Activated gamma-delta T cell treated with anti-CD3 and anti-CD28 coated beads, Interleukin-2, amount 50 U/mL, for 16 hours (primary cell): ENCODE data around the gene EPHA8.

Experiments used
- DNase-seq: peaks from one replicate; pipeline ENCODE4 v3.0.0-alpha.2; 2020; ENCODE audit warnings: low read depth

EPHA8 gene

GRCh38 chr1:22592919-22593790 lies 29.9 kb downstream of the EPHA8 start:
- DNase-seq, result no peak

DNA sequence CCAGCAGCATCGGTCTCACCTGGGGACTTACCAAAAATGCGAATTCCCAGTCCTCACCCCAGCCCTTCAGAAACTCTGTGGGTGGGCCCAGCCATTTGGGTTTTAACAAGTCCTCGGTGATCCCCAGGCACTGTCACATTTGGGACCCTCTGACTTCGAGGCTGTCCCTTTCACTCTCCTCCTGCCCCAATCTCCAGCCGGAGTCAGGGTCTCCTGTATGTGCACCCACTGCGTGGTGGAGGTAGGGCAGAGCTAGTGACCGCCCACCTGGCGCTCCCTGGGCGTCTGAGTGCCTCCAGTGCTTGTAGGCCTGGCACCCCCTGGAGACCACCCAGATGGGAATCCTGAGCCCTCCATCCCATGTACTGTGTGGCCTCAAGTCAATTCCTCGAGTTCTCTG lies 31.1 kb downstream of the EPHA8 start:
- no peak for DNase-seq

DNA sequence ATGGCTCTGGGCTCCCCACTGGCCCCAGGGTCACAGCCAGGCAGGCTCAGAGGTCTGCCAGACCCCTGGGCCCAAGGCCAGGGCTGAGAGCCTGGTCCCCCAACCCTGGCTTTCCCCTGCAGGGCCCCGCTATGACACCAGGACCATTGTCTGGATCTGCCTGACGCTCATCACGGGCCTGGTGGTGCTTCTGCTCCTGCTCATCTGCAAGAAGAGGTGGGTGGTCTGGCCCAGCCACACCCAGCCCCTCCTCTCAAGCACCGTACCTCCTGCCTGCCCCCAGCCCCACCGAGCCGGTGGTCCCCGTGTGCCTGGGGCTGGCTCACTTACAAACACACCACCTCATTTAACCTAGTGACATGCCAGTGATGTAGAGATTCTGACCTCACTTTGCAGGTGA lies 31.8 kb downstream of the EPHA8 start:
- DNase-seq, result no peak

DNA sequence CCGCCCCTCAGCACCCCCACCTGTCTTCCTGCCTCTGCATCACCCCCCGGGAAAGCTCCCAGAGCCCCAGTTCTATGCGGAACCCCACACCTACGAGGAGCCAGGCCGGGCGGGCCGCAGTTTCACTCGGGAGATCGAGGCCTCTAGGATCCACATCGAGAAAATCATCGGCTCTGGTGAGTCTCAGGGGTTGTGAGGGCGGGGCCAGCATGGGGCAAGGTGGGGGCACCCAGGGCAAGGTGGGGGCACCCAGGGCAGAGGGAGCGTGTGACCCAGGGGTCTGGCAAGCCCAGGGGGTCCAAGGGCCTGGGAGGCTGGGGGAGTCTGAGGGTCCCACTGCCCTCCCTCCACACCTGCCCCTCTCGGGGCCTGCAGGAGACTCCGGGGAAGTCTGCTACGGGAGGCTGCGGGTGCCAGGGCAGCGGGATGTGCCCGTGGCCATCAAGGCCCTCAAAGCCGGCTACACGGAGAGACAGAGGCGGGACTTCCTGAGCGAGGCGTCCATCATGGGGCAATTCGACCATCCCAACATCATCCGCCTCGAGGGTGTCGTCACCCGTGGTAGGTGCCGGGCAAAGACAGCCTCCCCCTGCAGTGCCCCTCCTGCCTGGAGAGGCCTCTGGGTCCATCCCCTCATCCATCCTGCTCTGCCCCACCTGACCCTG lies 34.1 kb downstream of the EPHA8 start:
- DNase-seq, result no peak

DNA sequence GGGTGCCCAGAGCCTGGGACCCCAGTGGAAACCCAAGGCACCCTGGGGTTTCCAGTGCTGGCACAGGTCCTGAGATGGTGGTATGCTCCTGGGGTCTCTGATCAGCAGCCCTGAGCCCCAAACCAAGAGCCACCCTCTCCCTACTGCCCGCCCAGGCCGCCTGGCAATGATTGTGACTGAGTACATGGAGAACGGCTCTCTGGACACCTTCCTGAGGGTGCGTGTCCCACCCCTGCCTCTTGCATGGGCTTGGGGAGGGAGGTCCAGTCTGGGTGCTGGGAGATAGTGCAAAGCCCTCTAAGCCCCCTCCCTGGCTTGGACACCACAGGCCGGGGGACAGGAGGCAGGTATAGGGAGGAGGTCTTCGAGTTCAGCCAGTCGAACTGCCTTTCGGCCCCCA lies 34.7 kb downstream of the EPHA8 start:
- DNase-seq, result no peak

DNA sequence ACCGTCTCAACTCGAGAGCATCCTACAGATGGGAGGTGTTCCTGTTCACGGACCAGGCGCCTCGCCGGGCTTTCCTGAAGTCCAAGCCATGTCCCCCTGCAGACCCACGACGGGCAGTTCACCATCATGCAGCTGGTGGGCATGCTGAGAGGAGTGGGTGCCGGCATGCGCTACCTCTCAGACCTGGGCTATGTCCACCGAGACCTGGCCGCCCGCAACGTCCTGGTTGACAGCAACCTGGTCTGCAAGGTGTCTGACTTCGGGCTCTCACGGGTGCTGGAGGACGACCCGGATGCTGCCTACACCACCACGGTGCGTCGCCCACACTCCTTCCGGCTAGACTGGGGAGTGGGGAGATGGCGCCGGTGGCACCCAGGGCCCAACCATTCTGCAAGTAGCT lies 35.4 kb downstream of the EPHA8 start:
- DNase-seq, result no peak

DNA sequence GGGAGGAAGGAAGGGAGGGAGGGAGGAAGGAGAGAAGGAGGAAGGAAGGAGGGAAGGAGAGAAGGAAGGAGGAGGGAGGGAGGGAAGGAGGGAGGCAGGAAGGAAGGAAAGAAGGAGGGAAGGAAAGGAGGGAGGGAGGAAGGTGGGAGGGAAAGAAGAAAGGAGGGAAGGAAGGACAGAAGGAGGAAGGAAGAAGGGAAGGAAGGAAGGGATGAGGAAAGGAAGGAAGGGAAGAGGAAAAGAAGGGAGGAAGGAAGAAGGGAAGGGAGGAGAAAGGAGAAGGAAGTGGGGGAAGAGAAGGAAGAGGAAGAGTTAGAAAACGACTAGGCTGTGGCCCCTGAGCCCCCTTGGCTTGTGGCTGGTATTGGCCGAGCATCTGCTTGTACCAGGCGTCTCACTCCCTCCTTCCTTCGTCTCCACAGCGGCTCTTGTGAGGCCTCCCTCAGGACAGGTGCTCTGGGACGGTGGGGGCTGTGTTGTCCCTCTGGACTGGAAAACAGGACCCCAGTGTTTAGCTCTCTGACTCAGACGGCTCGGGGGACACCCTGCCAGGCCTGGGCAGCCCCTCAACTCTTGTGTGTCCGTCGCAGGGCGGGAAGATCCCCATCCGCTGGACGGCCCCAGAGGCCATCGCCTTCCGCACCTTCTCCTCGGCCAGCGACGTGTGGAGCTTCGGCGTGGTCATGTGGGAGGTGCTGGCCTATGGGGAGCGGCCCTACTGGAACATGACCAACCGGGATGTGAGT lies 37.0 kb downstream of the EPHA8 start:
- no peak for DNase-seq

GRCh38 chr1:22600817-22601605 lies 37.7 kb downstream of the EPHA8 start:
- DNase-seq, result no peak

DNA sequence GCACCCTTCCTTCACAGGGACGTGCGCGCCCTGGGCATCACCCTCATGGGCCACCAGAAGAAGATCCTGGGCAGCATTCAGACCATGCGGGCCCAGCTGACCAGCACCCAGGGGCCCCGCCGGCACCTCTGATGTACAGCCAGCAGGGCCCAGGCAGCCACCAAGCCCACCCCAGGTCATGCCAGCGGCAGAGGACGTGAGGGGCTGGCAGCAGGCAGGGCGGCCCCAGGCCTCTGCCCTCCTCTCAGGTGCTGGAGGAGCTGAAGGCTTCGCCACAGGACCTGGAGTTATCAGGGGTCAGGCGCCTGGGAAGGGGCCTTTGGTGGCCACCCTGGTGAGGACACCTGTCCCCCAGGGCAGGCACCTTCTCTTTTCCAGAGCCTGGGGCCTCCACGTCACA lies 38.3 kb downstream of the EPHA8 start:
- DNase-seq, result no peak

DNA sequence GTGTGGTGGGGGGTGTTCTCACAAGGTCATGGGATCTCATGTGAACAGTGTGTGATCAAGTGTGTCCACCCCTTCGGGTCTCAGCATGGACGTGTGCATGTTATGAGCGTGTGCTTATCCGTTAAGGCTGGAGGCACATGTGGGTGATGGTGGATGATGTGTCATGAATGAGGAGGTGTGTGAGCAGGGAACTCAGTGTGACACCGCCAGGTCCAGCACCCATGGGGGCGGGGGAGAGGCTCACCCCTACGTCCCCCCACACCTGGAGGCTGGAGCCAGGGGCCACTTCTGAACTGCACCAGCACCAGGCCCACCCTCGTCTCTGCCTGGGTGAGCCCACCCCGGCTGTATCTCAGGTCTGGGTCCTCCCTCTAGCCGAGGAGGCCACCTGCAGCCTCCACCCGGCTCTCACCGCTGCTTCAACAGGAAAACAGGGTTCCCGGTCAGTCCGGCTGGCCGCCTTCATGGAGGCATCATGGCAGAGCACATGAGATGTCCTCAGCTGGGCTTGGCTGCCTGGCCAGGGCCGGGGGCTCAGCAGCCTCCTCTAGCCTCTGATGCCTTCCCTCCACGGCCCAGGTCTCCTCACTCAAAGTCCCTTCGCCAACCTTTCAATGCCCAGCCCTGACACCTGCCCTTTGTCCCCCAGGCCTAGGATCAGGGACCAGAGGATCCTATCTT lies 38.9 kb downstream of the EPHA8 start:
- DNase-seq, result no peak

DNA sequence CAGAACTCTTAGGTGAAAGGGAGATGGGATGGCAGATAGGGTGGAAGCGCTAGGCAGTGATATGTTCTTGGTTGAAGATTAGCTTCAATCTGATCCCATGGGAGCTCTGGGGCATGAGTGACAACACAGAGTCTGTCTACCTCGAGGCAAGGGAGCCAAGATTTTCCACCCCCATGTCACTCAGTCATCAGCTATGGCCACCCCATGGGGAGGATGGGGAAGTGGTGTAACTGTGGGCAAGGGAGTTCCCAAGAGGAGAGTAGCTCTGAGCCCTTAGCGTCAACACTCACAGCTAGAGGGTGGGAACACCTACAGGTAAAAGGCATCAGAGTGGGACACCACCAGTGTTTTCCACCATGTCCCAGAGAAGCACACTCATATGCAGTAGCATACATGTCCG lies 42.9 kb downstream of the EPHA8 start:
- no peak for DNase-seq

DNA sequence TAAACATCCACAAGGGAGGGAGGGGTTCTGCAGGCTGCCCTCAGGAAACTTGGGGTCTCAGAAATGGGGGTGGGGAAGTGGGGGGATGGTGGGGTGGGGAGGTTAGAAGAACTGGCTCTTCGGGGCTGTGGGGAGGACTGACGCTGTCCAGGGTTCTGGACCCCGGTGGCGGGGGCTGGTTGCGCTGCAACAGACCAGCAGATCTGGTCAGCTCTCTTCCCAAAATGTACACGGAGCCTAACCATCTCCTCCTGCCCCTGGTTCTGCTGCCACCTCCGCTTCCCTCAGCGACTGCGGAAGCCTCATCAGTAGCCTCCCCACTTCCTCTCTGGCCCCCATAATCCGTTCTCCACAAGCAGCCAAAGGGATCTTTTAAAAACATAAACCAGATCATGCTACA lies 43.9 kb downstream of the EPHA8 start:
- no peak for DNase-seq

DNA sequence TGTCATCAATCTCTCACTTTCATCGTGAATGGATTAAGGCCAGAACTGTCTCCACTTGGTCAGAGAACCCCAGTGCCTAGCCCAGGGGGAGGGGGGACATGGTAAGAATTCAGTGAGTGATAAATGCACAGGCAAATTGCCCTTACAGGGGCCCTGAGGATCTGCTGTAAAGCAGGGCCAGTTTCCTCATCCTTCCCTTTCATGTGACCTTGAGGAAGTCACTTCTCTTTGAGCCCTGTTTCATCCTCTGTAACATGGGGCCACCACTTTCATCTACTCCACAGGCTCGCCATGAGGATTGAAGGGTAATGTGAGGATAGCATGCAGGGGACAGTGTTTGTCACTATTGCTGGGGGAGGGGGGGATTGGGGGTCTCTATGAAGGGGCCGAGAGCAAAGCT lies 45.1 kb downstream of the EPHA8 start:
- DNase-seq, result no peak

DNA sequence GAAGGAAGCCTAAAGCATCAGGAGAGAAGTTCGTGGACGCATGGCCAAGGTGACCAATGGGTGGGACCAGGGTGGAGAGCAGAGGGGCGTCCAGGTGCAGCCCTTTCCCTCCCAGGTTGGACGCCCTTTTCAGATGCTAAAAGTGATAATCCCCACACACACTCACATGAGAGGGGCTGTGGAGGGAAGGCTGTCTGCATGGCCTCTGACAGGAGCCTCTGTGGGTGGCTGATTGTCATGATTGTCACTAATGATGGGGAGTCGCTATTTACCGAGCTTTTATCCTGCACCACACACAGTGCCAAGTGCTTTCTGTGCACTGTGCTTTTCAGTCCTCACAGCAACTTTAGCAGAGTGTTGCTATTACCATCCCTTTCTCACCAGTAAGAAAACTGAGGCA lies 46.0 kb downstream of the EPHA8 start:
- no peak for DNase-seq

- DNase-seq, result no peak
Measured at GRCh38 chr1:22611530-22611947, 48.2 kb downstream of the EPHA8 start.

- no peak for DNase-seq
Measured at GRCh38 chr1:22612671-22613571, 49.6 kb downstream of the EPHA8 start.

DNA sequence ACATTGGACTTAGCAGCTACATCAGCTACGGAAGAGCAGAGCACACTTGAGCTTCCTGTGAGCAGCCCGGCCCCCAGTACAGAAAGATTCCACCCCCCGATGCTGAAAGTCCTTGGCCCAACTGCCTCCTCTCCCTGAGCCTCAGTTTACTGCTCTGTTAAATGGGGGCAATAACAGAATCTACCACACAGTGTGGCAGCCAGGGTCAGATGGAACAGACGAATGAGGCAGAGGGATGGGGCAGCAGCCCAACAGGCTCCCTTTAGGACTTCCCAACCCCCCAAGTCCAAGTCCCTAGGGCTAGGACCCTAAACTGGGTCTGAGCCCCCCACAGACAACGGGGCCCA lies 50.3 kb downstream of the EPHA8 start:
- DNase-seq, result no peak

- DNase-seq, result no peak
Measured at GRCh38 chr1:22613951-22614350, 50.7 kb downstream of the EPHA8 start.

DNA sequence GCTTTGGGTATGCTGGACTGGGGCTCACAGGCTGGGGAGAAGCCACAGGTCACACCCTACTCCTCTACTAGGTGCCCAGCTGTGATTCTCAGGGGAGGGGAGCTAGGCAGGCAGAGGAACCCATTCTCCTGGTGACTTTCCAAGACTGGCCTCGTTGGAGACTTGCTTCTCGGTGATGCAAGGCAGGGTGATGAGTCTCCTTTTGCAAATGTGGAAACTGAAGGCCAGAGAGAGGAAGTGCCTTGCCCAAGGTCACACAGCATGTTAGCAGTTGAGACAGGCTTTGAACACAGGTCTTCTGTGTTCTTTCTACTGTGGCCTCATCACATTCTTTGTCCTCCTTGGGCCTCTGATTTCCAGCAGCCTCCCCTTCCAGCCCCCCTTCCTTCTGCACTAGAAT lies 52.6 kb downstream of the EPHA8 start:
- DNase-seq, result no peak

DNA sequence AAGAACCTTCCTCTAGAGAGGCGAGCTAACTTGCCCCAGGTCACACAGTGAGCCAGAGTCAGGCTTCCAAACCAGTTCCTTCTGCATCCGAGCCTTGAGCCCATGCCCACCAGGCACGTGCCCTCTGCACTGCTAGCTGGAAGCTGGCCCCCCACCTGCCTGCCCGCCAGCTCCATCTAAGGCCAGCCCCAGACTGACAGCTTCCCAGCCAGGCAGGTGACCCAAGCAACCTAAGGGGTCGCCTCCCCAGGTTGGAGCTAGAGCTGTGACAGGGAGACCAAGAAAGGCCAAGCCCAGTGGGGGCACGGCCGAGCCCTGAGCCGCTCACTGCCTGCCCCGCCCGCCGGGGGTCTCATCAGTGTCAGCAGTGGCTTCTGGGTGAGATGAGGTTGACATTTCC lies 53.3 kb downstream of the EPHA8 start:
- no peak for DNase-seq

DNA sequence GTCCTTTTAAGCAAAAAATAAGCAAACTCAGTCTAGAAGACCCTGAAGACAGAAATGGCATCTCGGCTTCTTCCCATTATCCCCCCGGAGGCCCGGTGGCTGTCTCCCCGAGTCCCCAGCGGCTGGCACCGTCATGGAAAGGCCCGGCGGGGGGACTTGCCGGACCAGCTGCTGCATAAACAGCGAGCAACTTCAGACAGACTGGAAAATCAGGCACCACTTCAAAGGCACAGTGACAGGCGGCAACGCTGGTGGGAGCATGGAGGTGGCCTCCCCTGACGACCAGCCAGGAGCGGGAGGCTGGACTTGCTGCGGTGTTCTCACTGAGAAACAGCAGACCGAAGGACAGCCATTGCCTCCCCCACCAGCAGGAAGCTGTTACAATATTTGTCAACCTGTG lies 54.8 kb downstream of the EPHA8 start:
- no peak for DNase-seq
